GM21526 (cell line): ENCODE data around the gene KIF6.

Source experiments
- ATAC-seq: cut with Tn5 transposase; IDR thresholded peaks from one replicate; pipeline ENCODE4 v1.9.1; 2021; ENCODE audit warnings: moderate library complexity; ENCODE audit not compliant: unreplicated experiment, low FRiP score

Gene KIF6

DNA sequence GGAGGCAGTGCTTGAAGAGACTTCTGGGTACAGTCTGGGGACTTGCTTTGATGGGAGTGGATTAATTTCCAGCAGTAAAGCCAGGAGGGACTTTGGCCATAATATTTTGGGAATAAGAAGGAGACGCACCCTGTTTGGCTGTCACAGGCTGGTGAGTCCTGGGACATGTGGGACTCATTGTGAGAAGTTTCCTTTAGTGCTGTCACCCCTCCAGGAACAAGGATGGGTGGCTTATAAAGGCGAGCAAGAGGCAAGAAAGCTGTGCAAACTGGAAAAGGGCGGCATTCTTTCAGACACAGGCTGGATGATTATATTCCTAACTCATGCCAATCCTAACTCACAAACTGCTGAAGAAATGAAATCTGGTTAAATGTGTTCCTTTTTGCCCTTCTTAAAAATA is 325.2 kb downstream of the KIF6 start:
- no peak for ATAC-seq

DNA sequence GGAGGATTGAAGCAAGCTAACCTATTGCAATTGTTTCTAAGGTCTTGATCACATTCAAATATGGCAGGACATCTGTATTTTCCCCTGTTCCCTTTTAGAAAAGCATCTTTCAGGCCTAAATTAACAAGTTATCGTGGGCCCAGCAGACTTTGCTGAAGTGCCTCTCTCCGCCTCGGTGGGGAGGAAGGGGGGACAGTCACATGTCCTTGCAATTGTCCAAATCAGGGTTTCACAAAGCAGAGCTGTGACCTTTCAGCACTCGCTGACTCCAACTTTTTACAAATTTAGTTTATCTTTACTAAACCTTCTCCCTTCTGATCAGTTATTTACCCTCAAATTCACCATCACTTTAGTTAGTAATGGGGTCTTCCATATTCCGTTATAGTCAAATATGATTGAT is 328.4 kb downstream of the KIF6 start:
- ATAC-seq = no peak

DNA sequence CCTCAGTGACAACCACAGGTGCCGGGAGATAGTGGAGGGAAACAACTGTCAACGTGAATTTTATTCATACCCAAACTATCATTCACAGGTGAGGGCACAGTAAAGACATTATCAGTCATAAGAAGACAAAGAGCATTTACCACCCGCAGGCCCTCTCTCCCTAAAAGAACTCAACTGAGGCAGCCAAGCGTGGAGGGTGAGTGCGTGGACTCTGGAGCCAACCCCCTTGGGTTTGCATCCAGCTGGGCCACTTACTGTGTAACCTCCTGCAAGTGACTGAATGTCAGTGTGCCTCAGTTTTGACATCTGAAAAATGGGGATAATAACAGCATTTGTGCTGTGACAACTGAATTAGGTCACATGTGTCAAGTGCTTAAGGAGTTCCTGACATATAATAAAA is 332.1 kb downstream of the KIF6 start:
- no peak for ATAC-seq

DNA sequence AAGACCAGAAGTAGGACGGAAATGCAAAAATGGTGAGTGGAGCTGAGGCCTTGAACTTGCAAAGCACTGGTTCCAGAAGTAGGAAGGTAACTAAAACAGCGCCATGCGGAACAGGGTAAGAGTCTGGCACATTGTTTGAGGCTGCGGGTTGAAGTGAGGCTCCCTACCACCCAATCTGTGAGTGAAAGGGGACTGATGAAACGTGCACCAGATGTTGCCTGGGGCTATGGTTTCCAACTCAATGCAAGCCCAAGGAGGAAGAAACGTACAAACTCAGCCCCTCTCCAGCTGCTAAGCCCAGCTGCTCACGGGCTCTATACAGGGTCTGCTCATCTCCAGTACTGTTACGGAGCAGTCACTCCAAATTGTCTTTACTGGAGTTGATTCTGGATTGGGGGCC is 334.0 kb downstream of the KIF6 start:
- no peak for ATAC-seq

DNA sequence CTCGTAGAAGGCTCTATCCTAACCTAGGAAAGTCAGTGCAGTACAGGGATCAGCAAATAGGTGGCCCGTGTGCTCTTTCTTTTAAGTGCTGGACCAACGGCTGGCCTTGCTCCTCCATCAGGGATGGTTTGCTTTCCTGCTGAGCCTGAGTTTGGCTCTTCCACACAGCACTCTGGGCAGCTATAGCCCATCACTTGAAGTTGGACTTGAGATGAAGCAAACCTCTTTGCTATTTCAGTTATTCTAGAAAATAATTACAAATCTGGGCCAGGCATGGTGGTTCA is 335.8 kb downstream of the KIF6 start:
- ATAC-seq = no peak

DNA sequence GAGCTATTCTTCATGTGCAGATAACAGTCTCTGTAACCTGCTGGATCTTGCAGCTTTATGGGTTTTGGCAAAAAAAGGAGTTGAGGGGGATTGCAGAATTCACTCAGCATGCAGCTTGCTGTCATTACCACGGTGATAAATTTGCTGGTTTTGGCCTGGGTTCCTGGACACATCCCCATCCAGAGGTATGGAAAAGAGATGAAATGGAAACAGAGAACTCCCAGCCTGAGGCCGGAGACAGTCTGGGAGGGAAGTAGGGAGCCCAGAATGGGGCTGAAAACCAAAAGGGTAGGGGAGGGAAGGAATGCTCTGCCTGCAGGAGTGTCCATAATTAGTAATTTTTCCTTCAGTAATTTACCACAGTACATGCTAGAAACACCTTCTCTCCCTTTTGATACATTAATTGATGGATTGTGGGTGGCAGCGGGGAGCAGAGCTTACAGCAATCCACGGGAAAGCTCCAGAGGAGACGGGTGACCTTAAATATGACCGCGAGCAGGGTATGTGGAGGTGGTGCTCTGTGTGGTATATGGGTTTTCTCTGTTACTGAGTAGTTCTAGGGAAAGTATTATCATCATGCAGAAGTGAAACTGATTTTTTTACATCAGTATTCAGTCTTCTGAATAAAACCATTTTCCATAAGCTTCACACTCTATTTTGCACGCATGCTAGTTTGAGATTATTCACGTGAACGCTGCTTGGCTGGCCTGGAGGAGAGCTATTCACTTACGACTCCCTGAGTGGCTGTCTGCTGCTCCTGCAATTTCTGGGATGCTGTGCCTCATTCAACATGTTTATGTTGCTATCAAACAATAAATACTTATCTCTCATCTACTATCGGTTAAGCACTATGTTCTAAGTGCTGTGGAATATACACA is 336.4 kb downstream of the KIF6 start:
- no peak for ATAC-seq

DNA sequence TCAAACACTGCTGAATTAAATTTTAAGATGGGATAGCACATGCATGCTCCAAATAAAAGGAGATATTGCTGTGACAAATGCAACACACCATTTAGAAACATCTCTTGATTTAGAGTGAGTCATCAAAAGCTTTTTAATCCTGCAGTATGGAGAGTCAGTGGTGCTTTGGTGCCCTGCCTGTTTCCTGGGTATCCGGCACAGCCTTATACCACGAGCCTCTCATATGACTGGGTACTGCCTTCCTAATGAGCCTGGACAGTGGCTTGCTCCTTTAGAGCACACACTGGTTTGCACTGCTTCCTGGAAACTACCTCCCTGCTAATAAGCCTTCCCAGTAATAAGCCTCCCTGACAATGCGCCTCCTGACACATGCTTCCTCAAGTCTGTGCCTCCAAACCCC is 337.4 kb downstream of the KIF6 start:
- no peak for ATAC-seq

DNA sequence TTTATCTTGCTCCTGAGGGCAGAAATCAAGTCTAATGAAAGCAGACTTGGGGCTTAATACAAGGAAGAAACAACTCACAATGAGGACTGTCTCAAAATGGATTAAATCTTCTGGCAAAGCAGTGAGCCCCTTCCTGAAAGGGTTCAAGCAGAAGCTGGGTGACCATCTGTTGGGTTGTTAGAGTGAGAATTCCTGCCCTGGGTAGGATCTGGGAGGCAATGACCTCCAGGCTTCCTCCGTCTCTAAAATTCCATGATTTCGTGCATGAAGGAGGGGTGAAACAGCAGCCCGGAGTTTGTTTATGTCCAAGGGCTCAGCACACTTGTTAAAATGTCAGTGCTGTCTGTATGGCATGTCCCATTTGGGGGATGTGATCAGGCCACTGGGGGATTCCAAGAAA is 338.7 kb downstream of the KIF6 start:
- ATAC-seq = no peak

DNA sequence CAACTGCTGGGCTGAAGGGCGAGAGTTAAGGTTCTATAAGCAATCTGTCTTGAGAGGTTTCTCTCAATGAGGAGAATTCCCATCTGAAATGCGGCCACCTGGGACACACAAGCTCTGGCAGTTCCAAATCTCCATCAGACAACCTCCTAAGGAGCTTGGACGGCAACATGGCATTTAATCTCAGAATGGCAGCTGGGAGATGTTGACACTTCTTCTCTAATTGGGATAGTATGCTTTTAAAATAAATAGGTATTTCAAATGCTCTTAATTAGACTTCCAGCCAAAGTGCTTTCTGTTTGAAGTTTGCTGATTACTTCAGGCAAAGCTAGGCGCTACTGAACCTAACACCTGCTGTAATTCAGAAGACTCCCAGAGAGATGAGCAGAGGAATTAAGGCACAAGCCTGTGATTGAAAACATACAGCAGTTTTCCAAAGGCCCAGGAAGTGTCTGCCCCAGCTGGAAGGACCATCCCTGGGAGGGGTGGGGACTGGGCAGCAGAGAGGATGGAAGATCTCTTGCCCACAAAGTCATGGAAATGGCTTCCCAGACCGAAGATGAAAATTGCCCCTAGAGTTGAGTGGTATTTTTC is 343.6 kb downstream of the KIF6 start:
- no peak for ATAC-seq

DNA sequence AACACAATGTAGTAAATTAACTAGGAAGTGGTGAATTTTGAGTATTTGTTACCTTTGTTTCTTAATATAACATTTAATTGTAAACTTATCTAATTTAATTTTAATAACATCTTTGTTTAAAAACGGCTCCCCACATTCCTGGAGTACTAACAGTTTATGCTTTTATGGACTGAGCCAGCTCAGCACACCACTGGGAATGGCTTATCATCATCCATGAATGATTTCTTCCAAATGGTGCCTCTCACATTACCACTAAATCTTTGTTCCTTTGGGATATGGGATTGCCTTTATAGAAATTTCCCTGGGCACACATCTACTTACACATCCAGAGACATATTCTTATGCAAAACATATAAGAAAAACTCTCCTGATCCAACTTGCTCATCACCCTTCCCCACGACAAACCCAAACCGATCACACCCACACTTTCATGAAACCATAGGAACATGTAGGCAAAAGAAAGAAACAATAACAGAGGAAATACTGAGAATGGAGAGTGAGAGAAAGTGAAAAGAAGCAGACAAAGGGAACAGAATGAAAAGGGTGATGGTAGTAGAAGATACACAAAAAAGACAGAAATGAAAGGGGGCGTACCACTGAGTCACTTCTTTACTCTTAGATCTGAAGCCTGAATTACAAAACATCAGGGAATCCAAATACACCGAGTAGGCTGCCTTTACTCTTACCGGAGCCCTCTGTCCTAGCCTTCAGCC is 344.2 kb downstream of the KIF6 start:
- no peak for ATAC-seq

DNA sequence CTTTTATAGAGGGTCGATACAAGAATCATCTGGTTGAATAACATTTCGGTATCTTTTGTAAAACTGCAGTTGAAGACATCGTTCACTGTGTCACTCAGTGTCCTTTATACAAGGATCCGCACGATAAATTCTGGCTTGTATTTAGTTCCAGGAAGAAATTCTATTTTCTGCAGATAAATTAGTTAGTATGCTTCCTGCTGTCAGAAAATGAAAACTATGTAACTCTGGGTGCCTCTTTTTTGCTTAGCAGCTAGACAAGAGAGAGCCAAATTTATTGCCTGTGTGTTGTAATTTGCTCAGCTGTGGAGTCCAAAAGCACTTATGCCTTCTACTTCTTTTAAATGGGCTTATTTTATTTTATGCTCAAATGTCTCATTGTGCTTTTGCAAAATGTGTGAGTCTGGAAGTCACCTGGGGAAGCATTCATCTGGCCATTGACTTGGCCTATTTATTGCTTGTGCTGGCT is 346.2 kb downstream of the KIF6 start:
- no peak for ATAC-seq

DNA sequence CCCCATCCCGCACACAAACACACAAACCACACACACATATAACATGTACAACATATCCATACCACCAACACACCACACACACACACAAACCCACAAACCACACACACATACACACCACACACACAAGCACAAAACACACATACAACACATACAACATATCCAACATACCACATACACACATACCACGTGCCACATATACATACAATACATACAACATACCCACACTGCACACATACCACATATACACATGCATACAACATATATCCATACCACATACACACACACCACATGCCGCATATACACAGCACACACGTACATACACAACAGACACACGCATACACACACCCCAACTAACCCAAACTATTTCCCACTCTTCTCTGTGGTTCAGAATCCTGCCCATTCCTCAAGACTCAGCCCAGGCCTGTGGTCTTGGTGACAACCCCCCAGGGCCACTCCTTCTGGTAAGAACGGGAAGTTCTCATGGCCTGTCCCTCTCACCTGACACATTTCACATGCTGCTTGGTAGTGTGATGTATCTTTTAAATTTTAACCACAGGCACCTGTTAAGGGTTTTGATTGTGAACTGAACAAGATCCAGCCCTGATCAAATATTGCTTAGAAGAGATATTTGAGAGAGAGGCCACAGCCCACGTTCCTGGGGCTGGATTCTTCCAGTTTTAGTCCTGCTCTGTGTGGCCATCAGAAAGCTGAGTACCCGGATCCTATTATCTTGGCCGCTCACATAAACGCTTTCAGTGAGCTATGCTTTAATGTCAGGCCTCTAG is 346.8 kb downstream of the KIF6 start:
- ATAC-seq = no peak

DNA sequence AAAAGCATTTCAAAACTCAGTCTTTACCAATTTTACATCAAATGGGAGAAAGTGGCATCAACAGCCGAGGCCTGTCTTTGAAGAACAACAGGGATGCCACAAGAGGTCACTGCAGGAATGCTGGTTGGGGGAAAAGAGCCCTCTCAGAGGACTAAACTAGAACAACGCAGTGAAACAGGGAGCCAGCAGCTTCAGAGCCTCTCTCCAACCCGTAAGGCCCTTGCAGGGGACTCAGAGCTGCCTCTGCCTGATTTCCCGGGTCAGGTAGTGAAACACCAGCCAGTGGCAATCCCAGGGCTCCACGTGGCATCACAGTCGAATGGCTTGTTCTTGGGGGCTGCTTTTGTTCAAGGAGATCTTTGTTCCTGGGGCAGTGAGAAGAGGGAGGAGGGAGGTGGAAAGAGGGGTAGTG is 347.7 kb downstream of the KIF6 start:
- ATAC-seq = no peak

DNA sequence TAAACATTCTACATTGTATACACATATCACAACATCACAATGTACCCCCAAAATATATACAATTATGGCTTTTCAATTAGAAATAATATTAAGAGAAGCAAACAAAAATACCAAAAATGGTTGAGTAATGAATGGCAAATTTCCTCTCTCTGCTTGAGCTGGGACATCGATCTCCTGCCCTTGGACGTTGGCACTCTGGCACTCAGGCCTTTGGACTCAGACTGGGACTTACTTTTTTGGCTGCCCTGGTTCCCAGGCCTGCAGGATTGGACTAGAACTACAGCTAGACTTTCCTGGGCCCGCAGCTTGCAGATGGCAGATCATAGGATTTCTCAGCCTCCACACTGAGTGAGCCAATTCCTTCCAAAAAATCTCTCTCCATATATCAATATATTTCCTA is 349.8 kb downstream of the KIF6 start:
- no peak for ATAC-seq

DNA sequence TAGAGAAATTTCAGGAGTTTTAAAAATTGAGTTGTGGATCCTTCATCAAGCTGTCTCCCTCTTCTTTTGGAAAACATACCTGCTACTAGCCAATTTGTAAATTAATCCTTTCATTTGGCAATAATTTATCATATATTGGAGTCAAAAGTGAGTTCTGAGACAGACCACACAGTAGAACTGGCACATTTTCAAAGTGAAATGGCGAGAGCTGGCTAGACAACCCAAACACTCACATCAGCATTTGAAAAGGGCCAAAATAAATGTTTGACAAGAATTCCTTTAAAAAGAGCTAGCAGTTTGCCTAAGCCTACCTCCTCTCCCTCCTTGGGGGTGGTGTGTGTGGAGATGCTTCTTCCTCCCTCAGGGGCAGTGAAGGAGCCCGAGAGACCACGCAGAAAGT is 354.8 kb downstream of the KIF6 start:
- ATAC-seq = no peak

DNA sequence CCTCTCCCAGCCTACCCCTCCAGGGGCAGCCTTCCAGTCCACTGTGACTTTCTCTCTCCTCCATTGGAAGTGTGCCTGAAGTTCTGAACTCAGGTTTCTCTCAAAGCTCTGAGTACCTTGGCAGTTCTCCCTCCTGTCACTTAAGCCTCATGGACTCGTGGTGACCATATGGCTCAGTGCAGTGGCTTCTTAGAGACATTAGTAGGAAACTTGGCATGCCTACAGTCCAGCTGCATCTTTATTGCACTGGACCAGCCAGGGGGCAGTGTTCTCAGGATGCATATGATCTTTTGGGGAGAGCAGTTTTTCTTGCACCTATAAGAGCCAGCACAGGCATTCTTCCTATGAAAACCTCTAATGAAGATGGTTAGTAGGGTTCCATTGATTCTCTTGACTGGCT is 355.2 kb downstream of the KIF6 start:
- ATAC-seq = no peak

DNA sequence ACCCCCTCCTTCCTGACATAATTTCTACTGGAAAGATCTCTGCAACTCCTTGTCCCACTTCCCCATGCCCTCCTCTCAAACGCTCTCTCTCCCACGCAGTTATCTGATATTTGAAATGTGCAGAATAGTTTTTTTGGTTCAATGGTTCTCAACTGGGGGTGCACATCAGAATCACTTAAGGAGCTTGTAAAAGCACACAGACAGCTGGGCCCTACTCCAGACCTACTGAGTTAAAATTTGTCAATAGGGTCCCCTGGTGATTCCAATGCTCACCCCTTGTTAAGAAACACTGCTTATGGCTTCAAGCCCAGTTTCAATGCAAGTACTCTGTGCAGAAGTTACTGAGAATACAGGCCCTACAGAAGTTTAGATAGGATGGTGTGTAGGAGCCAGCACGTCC is 357.5 kb downstream of the KIF6 start:
- no peak for ATAC-seq

DNA sequence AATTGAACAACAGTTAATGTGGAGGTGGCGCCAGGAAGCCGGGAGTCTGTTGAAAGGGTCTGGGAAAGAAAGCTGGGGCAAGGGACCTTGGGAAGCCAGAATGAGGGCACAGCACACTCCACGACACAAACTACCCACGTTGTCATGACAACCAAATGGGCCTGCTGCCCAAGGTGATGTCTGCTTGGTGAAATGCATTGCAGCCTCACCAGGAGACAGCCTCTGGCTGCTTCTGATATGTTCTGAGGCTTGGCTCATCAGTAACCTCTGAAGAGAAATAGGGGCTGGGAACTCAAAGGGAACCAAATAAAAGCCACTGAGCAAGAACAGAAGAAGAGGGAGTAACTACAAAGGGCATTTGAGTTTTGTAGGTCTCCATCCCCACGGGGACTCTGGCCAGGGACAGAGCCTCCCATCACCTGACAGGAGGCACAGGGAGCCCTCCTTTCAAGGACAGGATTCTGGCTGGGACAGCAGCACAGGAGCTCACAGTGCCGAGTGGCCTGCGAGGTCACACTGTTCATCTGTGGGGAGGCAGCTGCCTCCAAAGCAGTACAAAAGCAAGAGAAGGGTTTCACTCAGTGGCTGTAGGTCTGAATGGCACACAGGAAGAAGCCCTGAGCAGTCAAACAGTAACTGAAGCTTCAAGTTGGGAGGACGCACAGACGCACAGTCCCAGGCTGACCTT is 358.1 kb downstream of the KIF6 start:
- no peak for ATAC-seq

DNA sequence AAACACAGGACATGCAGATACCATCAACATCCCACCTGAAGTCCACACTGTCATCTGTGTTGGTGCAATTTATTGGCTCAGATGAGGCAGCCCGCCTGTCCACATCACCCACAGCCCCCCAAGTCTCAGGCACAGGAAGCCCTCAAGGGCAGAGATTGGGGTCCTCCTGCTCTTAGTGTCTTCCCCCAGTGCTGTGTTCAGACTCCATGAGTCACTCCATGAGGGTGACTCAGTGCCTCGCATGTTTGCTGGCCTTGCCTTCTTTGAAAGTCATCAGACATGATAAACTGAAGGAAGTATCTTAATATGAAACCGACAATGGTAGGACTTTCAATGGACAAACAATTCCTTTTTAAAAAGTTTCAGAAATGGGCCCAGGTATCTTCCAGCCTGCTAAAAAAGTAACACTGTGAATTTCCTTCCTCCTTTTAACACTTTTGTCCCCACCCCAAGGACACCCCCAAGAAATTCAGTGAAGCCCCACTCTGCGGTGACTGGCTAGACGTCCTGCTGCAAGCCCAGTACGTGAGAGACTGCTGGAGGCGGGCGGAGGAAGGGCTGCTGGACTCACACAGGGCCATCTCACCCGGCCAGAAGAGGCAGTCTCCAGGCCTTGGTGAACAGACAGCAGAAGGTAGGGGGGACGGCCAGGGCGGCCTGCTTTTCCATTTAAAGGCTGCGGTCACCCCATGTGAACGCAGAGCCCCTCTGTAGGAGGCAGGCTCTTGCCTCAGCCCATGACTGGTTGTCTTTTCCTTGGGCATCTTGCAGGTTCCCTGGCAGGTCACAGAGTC is 359.7 kb downstream of the KIF6 start:
- no peak for ATAC-seq

DNA sequence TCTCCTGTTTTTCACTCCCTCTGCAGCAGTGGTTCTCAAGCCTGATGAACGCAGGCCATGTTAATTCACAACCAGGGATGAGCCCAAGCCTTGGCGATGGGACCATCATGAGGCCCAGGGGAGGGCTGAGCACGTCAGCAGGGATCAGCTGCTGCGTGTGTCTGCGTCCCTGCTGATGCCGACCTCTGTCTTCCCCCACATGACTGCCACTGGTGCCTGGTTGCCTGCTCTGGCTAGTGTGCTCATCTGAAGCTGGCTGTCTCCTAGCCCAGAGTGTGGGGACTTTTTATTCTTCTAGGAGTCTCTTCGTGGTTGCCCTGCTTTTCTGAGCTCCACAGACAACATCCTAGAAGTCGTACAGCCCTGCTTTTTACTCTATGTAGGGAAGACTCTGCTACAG is 361.9 kb downstream of the KIF6 start:
- no peak for ATAC-seq
